Natural killer cell (primary cell): ENCODE data around the gene PLXNB1. TPM values are rescaled to one million over a fixed set of nuclear protein-coding genes. Genes with fewer than 3 reads are reported as not detected.
A peak's percentile ranks its signal among the peaks of the same experiment; 100 is the strongest.

Experiments used
- ATAC-seq, 3 donors: fragments of 150-1000 bp in 2 of 3; fragments of 200-7000 bp in 1 of 3; cut with Tn5 transposase; 1 replicate in 1 of 3; 2 replicates in 2 of 3; pipeline ENCODE4 v1.10.0; 2021; ENCODE audit warnings: mild to moderate bottlenecking in 2 of 3, moderate library complexity in 2 of 3
- DNase-seq, 2 donors: peaks; one replicate each; pipeline versions ENCODE4 v3.0.0 to v3.0.0-alpha.2; 2013 to 2021; ENCODE audit warnings: mixed read lengths in 1 of 2
- H3K27ac ChIP-seq: one replicate; pipeline ENCODE4 v1.5.1; 2013; ENCODE audit warnings: mild to moderate bottlenecking, low read length
- H3K27me3 ChIP-seq: one replicate; pipeline ENCODE4 v1.6.1; 2013; ENCODE audit warnings: low read length; ENCODE audit not compliant: control insufficient read depth, insufficient read depth
- H3K36me3 ChIP-seq: one replicate; pipeline ENCODE4 v1.6.1; 2013; ENCODE audit warnings: low read length; ENCODE audit not compliant: control insufficient read depth, insufficient read depth
- H3K4me1 ChIP-seq: one replicate; pipeline ENCODE4 v1.6.1; 2013; ENCODE audit warnings: low read length; ENCODE audit not compliant: control insufficient read depth, insufficient read depth
- H3K4me3 ChIP-seq: one replicate; pipeline ENCODE4 v1.5.1; 2013; ENCODE audit warnings: low read length
- H3K9me3 ChIP-seq: one replicate; pipeline ENCODE4 v1.6.1; 2013; ENCODE audit warnings: low read length; ENCODE audit not compliant: control insufficient read depth, insufficient read depth
- H3K27ac Mint-ChIP-seq, 2 donors: one replicate each; pipeline ENCODE4 v1.8.0; 2022; ENCODE audit warnings: mild to moderate bottlenecking in 2 of 2, mixed read lengths in 2 of 2, moderate library complexity in 1 of 2
- H3K27me3 Mint-ChIP-seq, 2 donors: one replicate each; pipeline ENCODE4 v1.8.0; 2022; ENCODE audit warnings: low read depth in 2 of 2, mixed read lengths in 2 of 2
- H3K36me3 Mint-ChIP-seq: one replicate; pipeline ENCODE4 v1.8.0; 2022; ENCODE audit warnings: mixed read lengths
- H3K4me1 Mint-ChIP-seq, 2 donors: one replicate each; pipeline ENCODE4 v1.8.0; 2022; ENCODE audit warnings: mixed read lengths in 2 of 2
- H3K4me3 Mint-ChIP-seq: one replicate; pipeline ENCODE4 v1.8.0; 2022; ENCODE audit warnings: mild to moderate bottlenecking, moderate library complexity, mixed read lengths
- H3K9me3 Mint-ChIP-seq, 2 donors: one replicate each; pipeline ENCODE4 v1.8.0; 2022; ENCODE audit warnings: mixed read lengths in 2 of 2
- WGBS: methylation state at CpG from one replicate; pipeline ENCODE4 v1.1.7; 2013; ENCODE audit warnings: missing lambda C conversion rate; ENCODE audit not compliant: insufficient coverage; 5-methylcytosine and 5-hydroxymethylcytosine counted together
- intact Hi-C: fragments of 100-400 bp; cut with micrococcal nuclease; formaldehyde crosslinking; loops from one replicate; pipeline ENCODE4 v1.14.2; 2022
- total RNA-seq, 4 donors: library from RNA; stranded (reverse); fragments of 120-200 nt in 1 of 4; gene quantifications; one replicate each; pipeline versions ENCODE4 v1.2.3 to v1.2.4, GENCODE V29; 2013 to 2022
- TF ChIP-seq, protein P1 (sequence below): fragments of 200-600 bp; IDR thresholded peaks from one replicate; pipeline ENCODE4 v1.8.0; 2022; ENCODE audit warnings: antibody characterized with exemption

PLXNB1 gene
- total RNA-seq, 3 donors from 2014 or later (not counting 1 experiment from before 2014, with no cell fraction given), result 4.3 to 5.0 (median 4.4) TPM

DNA sequence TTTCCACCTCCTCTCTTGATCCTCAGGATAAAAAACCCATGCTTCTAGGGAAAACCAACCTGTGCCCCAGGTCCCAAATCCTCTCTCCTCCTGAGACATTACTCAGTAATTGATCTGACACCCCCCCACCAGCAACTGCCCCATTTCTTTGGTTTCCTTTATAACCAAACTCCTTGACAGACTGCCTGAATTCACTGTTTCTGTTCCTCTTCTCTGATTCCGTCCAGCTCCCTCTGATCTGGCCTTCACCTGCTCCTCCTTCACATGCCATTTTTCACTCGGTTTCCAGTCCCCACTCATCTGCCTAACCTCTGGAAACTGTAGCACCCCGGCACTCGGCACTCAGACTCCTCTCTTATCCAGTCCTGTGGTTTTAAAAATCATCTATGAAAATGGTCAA is 7.9 kb upstream of the PLXNB1 start:
- no peak for ATAC-seq
- Mint-ChIP-seq H3K27ac (peak overlapping the region in 1 of 2 donors; percentile 51), H3K4me3 (peak overlapping the region; percentile 7), H3K9me3 (no peaks in the 10 kb centered on the region), H3K4me1 (peaks cover 29 to 37% of the 10 kb centered on the region in 2 donors), H3K27me3 (no peaks in the 10 kb centered on the region), H3K36me3 (no peaks in the 10 kb centered on the region)
- H3K4me3 ChIP-seq, result no peak overlapping the region
- H3K9me3 ChIP-seq, result no peaks in the 10 kb centered on the region
- peaks cover 55% of the 10 kb centered on the region for H3K4me1 ChIP-seq
- WGBS, result 85% methylated on average over 4 of the region's 4 CpGs
- H3K27ac ChIP-seq, result no peak overlapping the region
- H3K36me3 ChIP-seq, result peaks cover 8% of the 10 kb centered on the region
- no peak for DNase-seq
- TF ChIP-seq, protein P1, sequence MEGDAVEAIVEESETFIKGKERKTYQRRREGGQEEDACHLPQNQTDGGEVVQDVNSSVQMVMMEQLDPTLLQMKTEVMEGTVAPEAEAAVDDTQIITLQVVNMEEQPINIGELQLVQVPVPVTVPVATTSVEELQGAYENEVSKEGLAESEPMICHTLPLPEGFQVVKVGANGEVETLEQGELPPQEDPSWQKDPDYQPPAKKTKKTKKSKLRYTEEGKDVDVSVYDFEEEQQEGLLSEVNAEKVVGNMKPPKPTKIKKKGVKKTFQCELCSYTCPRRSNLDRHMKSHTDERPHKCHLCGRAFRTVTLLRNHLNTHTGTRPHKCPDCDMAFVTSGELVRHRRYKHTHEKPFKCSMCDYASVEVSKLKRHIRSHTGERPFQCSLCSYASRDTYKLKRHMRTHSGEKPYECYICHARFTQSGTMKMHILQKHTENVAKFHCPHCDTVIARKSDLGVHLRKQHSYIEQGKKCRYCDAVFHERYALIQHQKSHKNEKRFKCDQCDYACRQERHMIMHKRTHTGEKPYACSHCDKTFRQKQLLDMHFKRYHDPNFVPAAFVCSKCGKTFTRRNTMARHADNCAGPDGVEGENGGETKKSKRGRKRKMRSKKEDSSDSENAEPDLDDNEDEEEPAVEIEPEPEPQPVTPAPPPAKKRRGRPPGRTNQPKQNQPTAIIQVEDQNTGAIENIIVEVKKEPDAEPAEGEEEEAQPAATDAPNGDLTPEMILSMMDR, result no peak
- intact Hi-C loops, result no loop called here
- H3K27me3 ChIP-seq, result no peaks in the 10 kb centered on the region

DNA sequence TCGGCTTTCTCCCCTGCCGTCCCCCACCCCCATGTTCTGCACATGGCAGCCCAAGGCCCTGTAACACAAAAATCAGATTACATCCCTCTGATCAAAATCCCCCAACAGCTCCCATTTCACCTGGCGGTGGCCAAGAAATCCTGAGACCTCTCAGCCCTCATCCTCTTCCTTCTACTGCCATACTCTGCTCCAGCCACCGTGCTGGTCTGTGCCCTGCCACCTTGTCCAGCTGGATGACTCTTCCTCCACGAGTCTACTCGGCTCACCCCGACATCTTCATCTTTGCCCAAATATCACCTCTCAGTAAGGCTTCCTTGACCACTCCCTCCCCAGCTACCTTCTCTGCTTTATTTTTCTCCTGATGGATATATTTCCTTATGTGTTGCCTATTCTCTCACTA is 7.0 kb upstream of the PLXNB1 start:
- Mint-ChIP-seq H3K4me1 (peaks cover 28 to 35% of the 10 kb centered on the region in 2 donors), H3K27me3 (no peaks in the 10 kb centered on the region), H3K27ac (no peak overlapping the region), H3K9me3 (no peaks in the 10 kb centered on the region), H3K4me3 (no peak overlapping the region), H3K36me3 (no peaks in the 10 kb centered on the region)
- WGBS, result 92% methylated on average over 7 of the region's 7 CpGs
- Histone ChIP-seq H3K27me3 (no peaks in the 10 kb centered on the region), H3K9me3 (no peaks in the 10 kb centered on the region), H3K27ac (no peak overlapping the region), H3K4me3 (no peak overlapping the region), H3K4me1 (peaks cover 60% of the 10 kb centered on the region), H3K36me3 (peaks cover 11% of the 10 kb centered on the region)
- DNase-seq (no peak), ATAC-seq (no peak)
- intact Hi-C loops, result loop anchor here (1.0 kb wide), 4 partner anchors 36 to 205 kb away; no protein-coding TSS in a partner anchor
- TF ChIP-seq, protein P1, result no peak

DNA sequence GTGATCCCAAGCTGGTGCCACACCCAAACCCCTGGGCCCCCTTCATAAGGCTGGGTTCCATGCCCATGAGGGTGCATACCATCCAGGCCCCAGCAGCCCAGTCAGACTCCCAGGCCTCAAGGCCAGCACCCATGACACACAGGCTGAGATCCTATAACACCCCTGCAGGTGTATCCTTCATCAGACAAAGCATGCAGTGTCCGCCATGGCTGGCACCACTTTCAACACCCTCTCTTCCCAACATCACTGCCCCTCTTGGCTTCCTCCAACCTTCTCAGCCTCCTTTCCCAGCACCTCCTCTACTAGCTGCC is 6.5 kb upstream of the PLXNB1 start:
- Mint-ChIP-seq H3K4me3 (no peak overlapping the region), H3K4me1 (peaks cover 24 to 35% of the 10 kb centered on the region in 2 donors), H3K9me3 (no peaks in the 10 kb centered on the region), H3K36me3 (no peaks in the 10 kb centered on the region), H3K27ac (no peak overlapping the region), H3K27me3 (no peaks in the 10 kb centered on the region)
- H3K4me1 ChIP-seq, result peaks cover 60% of the 10 kb centered on the region
- peak overlapping the region; percentile 16 for H3K27ac ChIP-seq
- no peak overlapping the region for H3K4me3 ChIP-seq
- H3K36me3 ChIP-seq, result peaks cover 11% of the 10 kb centered on the region
- H3K9me3 ChIP-seq, result no peaks in the 10 kb centered on the region
- H3K27me3 ChIP-seq, result no peaks in the 10 kb centered on the region
- TF ChIP-seq, protein P1, result no peak
- no peak for DNase-seq
- intact Hi-C loops, result loop anchor here (1.0 kb wide), 4 partner anchors 35 to 204 kb away; no protein-coding TSS in a partner anchor
- ATAC-seq, result no peak
- WGBS, result 89% methylated on average over 1 of the region's 1 CpG
